ENCODE data around the gene PLEKHA6. TPM values are rescaled to one million over a fixed set of nuclear protein-coding genes. Genes with fewer than 3 reads are reported as not detected.
A peak's percentile ranks its signal among the peaks of the same experiment; 100 is the strongest.

The PLEKHA6 gene
- total RNA-seq, 1 experiment from 2014 or later, result not detected

- in situ Hi-C loops (cut with HindIII; ENCODE audit: low sequenced_read_pairs), result no loop called here
- DNase-seq (ENCODE audit: low spot score), result no peak
Observed at GRCh38 chr1:204275695-204276370, 83.9 kb downstream of the PLEKHA6 start.

DNA sequence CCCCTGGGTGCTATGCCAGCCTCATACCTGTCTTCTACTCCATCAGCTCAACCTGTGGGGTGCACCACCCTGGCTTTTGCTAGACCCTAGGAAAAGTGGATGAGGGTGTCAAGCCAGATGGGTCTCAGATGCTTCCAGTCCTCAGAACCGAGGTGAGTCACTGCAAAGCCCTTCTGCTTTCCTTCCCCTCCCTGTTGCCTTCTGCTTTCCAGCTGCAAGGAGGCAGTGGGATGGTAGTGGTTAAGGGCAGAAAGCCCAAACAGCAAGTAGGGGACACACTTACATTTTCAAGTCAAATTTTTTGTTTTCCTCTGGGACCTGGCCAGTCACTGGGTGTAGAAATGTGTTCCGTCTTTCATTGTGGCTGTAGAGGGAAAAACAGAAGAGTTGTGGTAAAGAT, 85.3 kb downstream of the PLEKHA6 start:
- no peak for DNase-seq (ENCODE audit: low spot score)
- in situ Hi-C loops (cut with HindIII; ENCODE audit: low sequenced_read_pairs), result no loop called here

GRCh38 chr1:204272505-204272904, 87.2 kb downstream of the PLEKHA6 start:
- in situ Hi-C loops (cut with HindIII; ENCODE audit: low sequenced_read_pairs), result no loop called here
- no peak for DNase-seq (ENCODE audit: low spot score)

DNA sequence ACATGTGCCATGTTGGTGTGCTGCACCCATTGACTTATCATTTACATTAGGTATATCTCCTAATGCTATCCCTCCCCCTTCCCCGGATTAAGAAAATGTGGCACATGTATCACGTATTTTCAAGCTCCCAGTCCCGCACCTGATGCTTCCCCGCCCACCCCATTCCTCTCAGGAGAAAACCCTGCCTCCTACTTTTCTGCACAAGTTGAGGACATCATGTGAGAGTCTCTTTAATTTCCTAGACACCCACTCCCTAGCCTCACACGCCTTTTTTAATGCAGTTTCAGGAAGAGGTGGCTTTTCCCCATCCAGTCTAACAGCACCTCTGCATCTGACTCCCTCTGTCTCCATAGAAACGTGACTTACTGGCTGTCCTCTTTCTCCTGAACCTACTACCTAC, 87.8 kb downstream of the PLEKHA6 start:
- in situ Hi-C loops (cut with HindIII; ENCODE audit: low sequenced_read_pairs), result no loop called here
- no peak for DNase-seq (ENCODE audit: low spot score)

DNA sequence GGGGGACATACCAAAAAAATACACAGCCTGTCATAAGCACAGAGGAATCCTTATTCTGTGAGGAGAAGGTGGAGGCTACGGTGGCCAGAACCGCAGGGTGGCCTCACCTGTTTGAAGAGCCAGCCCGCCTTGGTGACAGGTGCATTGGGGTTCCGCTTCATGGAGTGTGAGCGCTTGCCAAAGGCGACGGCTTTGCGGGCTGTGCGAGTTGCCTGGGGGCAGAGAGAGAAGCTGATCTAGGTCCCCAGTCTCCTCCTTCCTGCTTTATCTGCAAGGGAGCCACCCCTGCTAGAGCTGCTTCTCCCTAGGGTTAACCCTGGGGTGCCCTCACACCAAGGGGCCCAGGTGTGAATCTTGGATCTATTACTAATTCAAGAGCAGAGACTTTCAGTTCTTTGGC, 91.6 kb downstream of the PLEKHA6 start:
- in situ Hi-C loops (cut with HindIII; ENCODE audit: low sequenced_read_pairs), result no loop called here
- peak; percentile 53 for DNase-seq (ENCODE audit: low spot score)

DNA sequence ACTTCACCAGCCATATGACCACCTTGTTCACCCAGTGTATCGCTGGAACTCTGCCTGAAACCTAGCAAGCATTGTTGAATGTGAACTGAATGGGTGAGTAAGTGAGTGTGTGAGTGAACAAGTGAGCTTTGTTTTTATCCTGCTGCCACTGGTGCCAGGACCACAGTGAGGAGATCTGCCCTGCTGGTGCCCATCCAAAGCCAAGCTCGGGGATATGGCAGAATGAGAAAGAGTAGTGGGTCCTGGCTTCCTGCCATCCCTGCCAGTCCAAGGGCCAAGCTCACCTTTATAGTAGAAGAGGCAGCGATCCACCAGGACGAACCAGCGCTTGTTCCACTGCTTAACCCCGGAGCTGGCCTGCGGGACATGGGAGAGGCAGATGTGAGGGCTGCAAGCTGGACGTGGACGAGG, 92.5 kb downstream of the PLEKHA6 start:
- DNase-seq (ENCODE audit: low spot score), result peak; percentile 30
- in situ Hi-C loops (cut with HindIII; ENCODE audit: low sequenced_read_pairs), result no loop called here

- no peak for DNase-seq (ENCODE audit: low spot score)
- in situ Hi-C loops (cut with HindIII; ENCODE audit: low sequenced_read_pairs), result no loop called here
Observed at GRCh38 chr1:204266504-204267034, 93.2 kb downstream of the PLEKHA6 start.

GRCh38 chr1:204265665-204266064, 94.1 kb downstream of the PLEKHA6 start:
- in situ Hi-C loops (cut with HindIII; ENCODE audit: low sequenced_read_pairs), result no loop called here

DNA sequence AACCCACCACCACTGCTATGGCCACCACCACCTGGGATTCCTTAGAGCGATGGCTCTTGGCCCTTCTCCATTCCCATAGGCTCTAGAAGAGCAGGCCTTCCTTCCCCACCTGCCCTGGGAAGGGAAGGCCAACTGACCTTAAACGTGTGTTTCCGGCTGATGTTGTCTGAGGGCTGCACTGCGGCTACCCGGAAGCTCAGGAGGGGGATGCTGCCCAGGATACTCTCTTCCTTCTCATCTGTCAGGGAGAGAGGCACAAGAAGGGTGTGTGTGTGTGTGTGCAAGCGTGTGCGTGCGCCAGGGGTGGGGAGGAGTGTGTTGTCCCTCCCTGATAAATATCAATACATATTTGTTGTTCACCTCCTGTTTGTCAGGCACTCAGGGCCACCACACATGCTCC, 94.9 kb downstream of the PLEKHA6 start:
- no peak for DNase-seq (ENCODE audit: low spot score)
- in situ Hi-C loops (cut with HindIII; ENCODE audit: low sequenced_read_pairs), result no loop called here

More at GRCh38 chr1:204265665-204266064, 94.1 kb downstream of the PLEKHA6 start:
- DNase-seq (ENCODE audit: low spot score), result peak; percentile 81

DNA sequence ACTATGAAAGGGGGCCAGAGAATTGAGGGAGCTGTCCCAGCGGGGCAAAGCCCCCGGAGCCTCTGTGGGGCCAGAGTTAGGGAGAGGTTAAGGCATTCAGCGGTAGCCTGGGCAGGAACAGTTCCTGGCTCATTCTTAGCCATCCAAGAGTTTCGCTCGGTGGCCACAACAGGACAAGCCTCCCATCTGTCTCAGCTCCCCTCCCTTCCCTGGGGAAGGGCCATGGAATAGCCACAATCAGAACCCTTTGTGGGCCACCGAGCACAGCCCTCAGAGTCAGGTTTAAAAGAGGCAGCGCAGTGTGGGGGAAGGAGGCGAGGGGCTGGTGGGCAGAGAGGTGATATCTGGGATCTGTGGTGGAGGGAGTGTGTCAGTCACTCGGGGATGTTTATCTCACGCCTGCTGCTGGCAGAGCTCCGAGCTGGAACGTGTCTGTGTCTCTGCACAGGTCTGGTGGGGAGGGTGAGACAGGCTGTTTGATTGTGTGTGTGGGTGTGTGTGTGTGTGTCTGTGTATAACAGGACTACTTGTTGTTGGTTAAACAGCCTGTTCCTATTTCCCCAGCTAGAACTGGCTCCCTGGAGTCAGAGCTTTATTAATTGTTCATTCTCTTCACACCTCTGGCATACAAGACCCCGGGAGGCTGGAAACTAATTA, 96.3 kb downstream of the PLEKHA6 start:
- in situ Hi-C loops (cut with HindIII; ENCODE audit: low sequenced_read_pairs), result no loop called here
- DNase-seq (ENCODE audit: low spot score), result peak; percentile 74

GRCh38 chr1:204262506-204263253, 97.0 kb downstream of the PLEKHA6 start:
- no peak for DNase-seq (ENCODE audit: low spot score)
- in situ Hi-C loops (cut with HindIII; ENCODE audit: low sequenced_read_pairs), result no loop called here

DNA sequence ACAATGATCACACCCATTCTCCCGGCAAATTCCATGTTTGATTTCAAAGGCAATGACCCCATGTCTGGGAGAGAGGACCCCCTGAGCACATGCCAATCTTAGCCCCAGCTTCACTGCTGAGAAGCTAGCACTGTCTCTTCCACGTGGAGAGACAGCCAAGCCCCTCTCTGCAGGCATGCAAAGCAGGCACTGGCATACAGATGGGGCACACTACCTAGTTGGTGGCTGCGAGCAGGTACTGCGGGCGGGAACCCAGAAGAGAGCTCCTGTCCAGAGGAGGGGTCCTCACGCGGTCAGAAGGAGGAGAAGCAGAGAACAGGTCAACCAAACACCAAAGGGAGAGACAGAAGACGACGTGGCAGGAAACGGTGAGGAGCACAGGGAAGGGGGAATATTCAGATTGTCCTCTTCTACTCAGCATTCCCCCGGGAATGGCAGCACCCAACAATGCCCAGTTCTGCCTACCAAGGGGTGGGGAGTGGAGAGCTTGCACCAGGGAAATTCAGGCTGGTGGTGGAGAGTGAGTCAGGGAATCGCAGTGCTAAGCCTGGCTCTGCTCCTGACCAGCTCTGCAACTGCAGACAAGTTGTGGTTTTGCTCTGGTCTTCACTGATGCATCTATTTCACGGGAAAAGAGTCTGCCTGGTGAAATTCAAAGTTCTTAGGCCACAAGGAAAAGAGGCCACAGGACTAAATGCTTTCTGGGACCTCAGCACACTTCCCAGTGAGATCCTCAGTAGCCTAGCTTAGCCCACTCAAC, 97.8 kb downstream of the PLEKHA6 start:
- in situ Hi-C loops (cut with HindIII; ENCODE audit: low sequenced_read_pairs), result no loop called here
- no peak for DNase-seq (ENCODE audit: low spot score)

DNA sequence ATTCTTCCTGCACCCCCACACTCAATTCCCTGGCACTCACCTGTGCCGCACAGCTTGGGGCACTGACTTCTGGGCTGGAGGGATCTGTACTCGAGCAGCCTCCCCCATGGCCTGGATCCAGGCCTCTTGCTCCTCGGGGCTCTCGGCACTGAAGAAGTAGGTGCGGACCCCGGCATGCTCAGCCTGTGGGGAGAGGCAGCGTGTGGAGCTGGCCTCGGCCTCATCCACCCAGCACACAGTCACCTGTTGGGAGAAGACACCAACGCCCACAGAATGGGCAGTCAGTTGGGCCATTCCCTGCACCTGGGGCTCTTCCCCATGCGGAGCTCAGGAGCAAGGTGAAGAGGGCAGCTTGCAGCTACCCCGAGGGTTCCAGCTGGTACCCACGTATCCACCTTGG, 98.5 kb downstream of the PLEKHA6 start:
- in situ Hi-C loops (cut with HindIII; ENCODE audit: low sequenced_read_pairs), result no loop called here
- DNase-seq (ENCODE audit: low spot score), result no peak

- in situ Hi-C loops (cut with HindIII; ENCODE audit: low sequenced_read_pairs), result no loop called here
Observed at GRCh38 chr1:204260601-204261197, 99.0 kb downstream of the PLEKHA6 start.

DNA sequence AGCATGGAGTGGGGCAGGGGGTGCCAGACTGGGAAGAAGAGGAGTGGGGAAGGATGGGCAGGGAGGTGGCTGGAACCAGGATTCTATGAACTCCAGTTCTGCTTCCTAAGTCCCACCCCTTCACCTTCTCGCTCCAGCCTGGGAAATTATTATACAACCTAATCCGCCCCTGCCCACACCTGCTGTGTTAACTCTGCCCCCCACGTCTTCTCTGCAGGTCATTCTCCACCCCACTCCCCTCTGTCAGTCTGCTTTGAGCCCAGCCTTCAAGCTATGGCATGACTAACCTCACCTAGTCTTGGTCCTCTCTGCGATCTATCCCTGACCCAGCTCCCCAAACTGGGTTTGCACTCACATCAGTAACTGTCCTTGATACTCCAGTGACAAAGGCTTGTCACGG, 99.9 kb downstream of the PLEKHA6 start:
- no peak for DNase-seq (ENCODE audit: low spot score)
- in situ Hi-C loops (cut with HindIII; ENCODE audit: low sequenced_read_pairs), result no loop called here

More at GRCh38 chr1:204260601-204261197, 99.0 kb downstream of the PLEKHA6 start:
- DNase-seq (ENCODE audit: low spot score), result no peak

DNA sequence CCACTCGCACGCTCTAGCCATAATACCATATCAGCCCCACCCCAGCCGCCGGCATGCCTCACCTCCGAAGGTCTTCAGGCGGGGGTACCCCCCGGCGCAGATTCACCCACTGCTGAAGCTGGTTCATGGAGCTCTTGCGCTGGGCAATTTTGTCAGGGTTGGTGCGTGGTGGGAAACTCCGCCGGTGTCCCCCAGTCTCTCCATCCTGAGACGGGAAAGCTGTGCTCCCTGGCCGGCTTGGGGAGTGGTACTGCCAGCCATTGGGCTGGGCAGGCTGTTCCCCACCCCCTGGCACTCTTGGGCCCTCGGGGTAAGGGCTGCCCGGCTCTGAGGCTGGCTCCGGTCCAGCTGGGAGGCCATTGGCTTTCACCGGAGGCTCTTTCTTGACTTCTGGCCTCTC, 100.5 kb downstream of the PLEKHA6 start:
- in situ Hi-C loops (cut with HindIII; ENCODE audit: low sequenced_read_pairs), result no loop called here
- DNase-seq (ENCODE audit: low spot score), result no peak

GRCh38 chr1:204258213-204259115, 101.3 kb downstream of the PLEKHA6 start:
- in situ Hi-C loops (cut with HindIII; ENCODE audit: low sequenced_read_pairs), result no loop called here
- peak; percentile 30 for DNase-seq (ENCODE audit: low spot score)

DNA sequence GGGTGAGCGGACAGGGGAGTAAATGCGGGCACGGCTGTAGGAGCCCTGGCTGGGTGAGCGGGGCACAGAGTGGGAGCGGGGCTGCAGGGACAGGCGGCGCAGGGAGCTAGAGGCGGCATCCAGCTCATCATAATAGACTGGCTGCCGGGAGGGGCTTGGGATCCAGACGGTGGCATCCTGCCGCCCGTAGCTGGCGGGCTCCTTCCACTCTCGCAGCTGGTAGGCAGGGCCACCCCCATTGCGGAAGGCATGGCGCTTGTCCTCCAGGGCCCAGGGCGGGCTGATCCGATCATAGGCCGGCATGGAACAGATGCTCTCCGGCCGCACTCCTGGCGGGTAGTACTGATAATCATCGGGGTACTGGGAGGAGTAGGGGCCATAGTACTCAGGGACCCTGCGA, 102.3 kb downstream of the PLEKHA6 start:
- in situ Hi-C loops (cut with HindIII; ENCODE audit: low sequenced_read_pairs), result no loop called here
- no peak for DNase-seq (ENCODE audit: low spot score)
